Osteoblast (primary cell): ENCODE measurements around the gene ACOX3. TPM values are rescaled to one million over a fixed set of nuclear protein-coding genes. Genes with fewer than 3 reads are reported as not detected.
"Not testable (repeated sequence)": the region's sequence is repeated elsewhere in the genome, so short reads cannot be mapped to it uniquely, and the experiment has no call there.

Experiments used
- DNase-seq: peaks from one replicate; pipeline ENCODE4 v3.0.0; 2011; ENCODE audit warnings: low spot score, mixed read lengths; ENCODE audit not compliant: insufficient read length; ENCODE audit errors: missing footprints
- H2AFZ ChIP-seq: 2 replicates; pipeline ENCODE4 v1.6.0; 2011; ENCODE audit warnings: mild to moderate bottlenecking, low read length
- H3K27ac ChIP-seq: 2 replicates; pipeline ENCODE4 v1.5.1; 2011; ENCODE audit warnings: mild to moderate bottlenecking, low read depth, low read length, moderate library complexity
- H3K27me3 ChIP-seq: 2 replicates; pipeline ENCODE4 v1.6.0; 2012; ENCODE audit warnings: mild to moderate bottlenecking, control low read depth, inconsistent platforms, low read length, moderate library complexity; ENCODE audit not compliant: insufficient read depth
- H3K36me3 ChIP-seq: 2 replicates; pipeline ENCODE4 v1.5.1; 2011; ENCODE audit warnings: mild to moderate bottlenecking, low read length, control low read depth, moderate library complexity; ENCODE audit not compliant: insufficient read depth
- H3K4me1 ChIP-seq: 2 replicates; pipeline ENCODE4 v1.5.1; 2011; ENCODE audit warnings: mild to moderate bottlenecking, low read length, control low read depth, moderate library complexity; ENCODE audit not compliant: insufficient read depth
- H3K4me2 ChIP-seq: 2 replicates; pipeline ENCODE4 v1.6.0; 2011; ENCODE audit warnings: mild to moderate bottlenecking, low read length; ENCODE audit not compliant: insufficient read depth
- H3K4me3 ChIP-seq: fragments of 200-600 bp; sonication (generic); 3 replicates; pipeline ENCODE4 v1.5.1; 2012; ENCODE audit warnings: mild to moderate bottlenecking, low read length, inconsistent platforms; ENCODE audit not compliant: insufficient read depth
- H3K79me2 ChIP-seq: 2 replicates; pipeline ENCODE4 v1.6.0; 2012; ENCODE audit warnings: mild to moderate bottlenecking, low read length, control low read depth, inconsistent platforms; ENCODE audit not compliant: insufficient read depth
- H3K9me3 ChIP-seq: 2 replicates; pipeline ENCODE4 v1.5.1; 2011; ENCODE audit warnings: low read depth, low read length, control low read depth
- H4K20me1 ChIP-seq: 2 replicates; pipeline ENCODE4 v1.6.0; 2012; ENCODE audit warnings: mild to moderate bottlenecking, low read length, control low read depth; ENCODE audit not compliant: insufficient read depth
- CTCF ChIP-seq: IDR thresholded peaks from 2 replicates; pipeline ENCODE4 v1.5.1; 2011; ENCODE audit warnings: mild to moderate bottlenecking, low read depth, low read length, moderate library complexity; ENCODE audit errors: extremely low read depth
- total RNA-seq: library from RNA; depleted of rRNA; stranded (reverse); fragments of >200 nt; gene quantifications from 2 replicates; pipeline ENCODE4 v1.2.3, GENCODE V29; 2012

The ACOX3 gene
- total RNA-seq, 1 donor: 24.2 TPM

- Histone ChIP-seq H3K27ac (no peak overlapping the region), H2AFZ (no peak overlapping the region)
Measured at GRCh38 chr4:8342651-8343261, 97.8 kb downstream of the ACOX3 start.

GRCh38 chr4:8341691-8342090, 98.8 kb downstream of the ACOX3 start:
- Histone ChIP-seq H2AFZ (no peak overlapping the region), H3K9me3 (no peaks in the 10 kb centered on the region), H3K79me2 (no peaks in the 10 kb centered on the region), H3K4me1 (no peaks in the 10 kb centered on the region), H4K20me1 (no peaks in the 10 kb centered on the region), H3K4me2 (no peak overlapping the region), H3K27me3 (no peaks in the 10 kb centered on the region), H3K4me3 (no peak overlapping the region), H3K27ac (no peak overlapping the region), H3K36me3 (no peaks in the 10 kb centered on the region)
- DNase-seq: no peak
- TF ChIP-seq CTCF: no peak

More at GRCh38 chr4:8342651-8343261, 97.8 kb downstream of the ACOX3 start:
- TF ChIP-seq CTCF: peak; percentile 8
- H3K79me2 ChIP-seq: no peaks in the 10 kb centered on the region
- H3K9me3 ChIP-seq: no peaks in the 10 kb centered on the region
- peaks cover 4% of the 10 kb centered on the region for H3K27me3 ChIP-seq
- H4K20me1 ChIP-seq: no peaks in the 10 kb centered on the region
- H3K36me3 ChIP-seq: no peaks in the 10 kb centered on the region
- no peak overlapping the region for H3K4me3 ChIP-seq
- no peak for DNase-seq
- no peak overlapping the region for H3K4me2 ChIP-seq
- H3K4me1 ChIP-seq: no peaks in the 10 kb centered on the region

GRCh38 chr4:8341281-8341680, 99.2 kb downstream of the ACOX3 start:
- not testable (repeated sequence) for H4K20me1 ChIP-seq, H2AFZ ChIP-seq, H3K9me3 ChIP-seq, H3K4me1 ChIP-seq, H3K27ac ChIP-seq, H3K36me3 ChIP-seq, H3K79me2 ChIP-seq, H3K4me3 ChIP-seq, H3K27me3 ChIP-seq, DNase-seq, H3K4me2 ChIP-seq

- peak overlapping the region; percentile 29 for H2AFZ ChIP-seq
- peak; percentile 76 for DNase-seq
- no peaks in the 10 kb centered on the region for H3K27me3 ChIP-seq
- H3K36me3 ChIP-seq: no peaks in the 10 kb centered on the region
- no peaks in the 10 kb centered on the region for H4K20me1 ChIP-seq
- H3K27ac ChIP-seq: no peak overlapping the region
- no peak overlapping the region for H3K4me3 ChIP-seq
- H3K4me2 ChIP-seq: no peak overlapping the region
- TF ChIP-seq CTCF: no peak
- H3K79me2 ChIP-seq: no peaks in the 10 kb centered on the region
- no peaks in the 10 kb centered on the region for H3K9me3 ChIP-seq
- H3K4me1 ChIP-seq: no peaks in the 10 kb centered on the region
Measured at GRCh38 chr4:8340781-8341241, 99.7 kb downstream of the ACOX3 start.
